ENCODE results near the gene STC2. TPM values are rescaled to one million over a fixed set of nuclear protein-coding genes. Genes with fewer than 3 reads are reported as not detected.

The STC2 gene
- polyA plus RNA-seq, 2 of the 4 experiments (the other 2 are of a cell fraction) = 45.2 to 46.1 TPM

GRCh38 chr5:173321886-173322285, 6.3 kb downstream of the STC2 start:
- no peak overlapping the region for H3K27ac ChIP-seq
- H3K4me3 ChIP-seq = no peak overlapping the region
- ChIA-PET CTCF (interaction anchor here (1.3 to 5.5 kb wide), 3 partner anchors 7 to 251 kb away, joined by 6 to 35 read pairs (median 22); partner anchors contain the start of gene STC2), POLR2A (no interaction called here)
- peaks cover 8% of the 10 kb centered on the region; the same call in 2 of the 3 replicates for H3K4me1 ChIP-seq
- no peak for FAIRE-seq
- TF ChIP-seq TFCP2L1 (CRISPR knock-in tag; IDR thresholded peaks at IDR 0.05) = no peak
- no peak for TF ChIP-seq HOXB5 (CRISPR knock-in tag; IDR thresholded peaks at IDR 0.05)
- TF ChIP-seq ESRRA (IDR thresholded peaks at IDR 0.05; ENCODE audit: borderline replicate concordance, low read length) = no peak
- TF ChIP-seq JUN (IDR thresholded peaks at IDR 0.05) = no peak
- TF ChIP-seq, protein P1, sequence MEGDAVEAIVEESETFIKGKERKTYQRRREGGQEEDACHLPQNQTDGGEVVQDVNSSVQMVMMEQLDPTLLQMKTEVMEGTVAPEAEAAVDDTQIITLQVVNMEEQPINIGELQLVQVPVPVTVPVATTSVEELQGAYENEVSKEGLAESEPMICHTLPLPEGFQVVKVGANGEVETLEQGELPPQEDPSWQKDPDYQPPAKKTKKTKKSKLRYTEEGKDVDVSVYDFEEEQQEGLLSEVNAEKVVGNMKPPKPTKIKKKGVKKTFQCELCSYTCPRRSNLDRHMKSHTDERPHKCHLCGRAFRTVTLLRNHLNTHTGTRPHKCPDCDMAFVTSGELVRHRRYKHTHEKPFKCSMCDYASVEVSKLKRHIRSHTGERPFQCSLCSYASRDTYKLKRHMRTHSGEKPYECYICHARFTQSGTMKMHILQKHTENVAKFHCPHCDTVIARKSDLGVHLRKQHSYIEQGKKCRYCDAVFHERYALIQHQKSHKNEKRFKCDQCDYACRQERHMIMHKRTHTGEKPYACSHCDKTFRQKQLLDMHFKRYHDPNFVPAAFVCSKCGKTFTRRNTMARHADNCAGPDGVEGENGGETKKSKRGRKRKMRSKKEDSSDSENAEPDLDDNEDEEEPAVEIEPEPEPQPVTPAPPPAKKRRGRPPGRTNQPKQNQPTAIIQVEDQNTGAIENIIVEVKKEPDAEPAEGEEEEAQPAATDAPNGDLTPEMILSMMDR (IDR thresholded peaks at IDR 0.05) = no peak
- TF ChIP-seq KDM5A (IDR thresholded peaks at IDR 0.05) = no peak
- no peak for TF ChIP-seq FOXS1 (CRISPR knock-in tag; IDR thresholded peaks at IDR 0.05)
- no peak for TF ChIP-seq GATA3 (IDR thresholded peaks at IDR 0.05; ENCODE audit: borderline replicate concordance)
- no peak for TF ChIP-seq SMC3 (IDR thresholded peaks at IDR 0.05)
- TF ChIP-seq POLR2A (IDR thresholded peaks at IDR 0.05; ENCODE audit: low read length) = no peak
- no peak for TF ChIP-seq ZSCAN20 (CRISPR knock-in tag; IDR thresholded peaks at IDR 0.05)
- no peak for TF ChIP-seq NFE2L2 (conservative IDR thresholded peaks at IDR 0.05; ENCODE audit: low read length)
- no peak for TF ChIP-seq KDM1A (IDR thresholded peaks at IDR 0.05; ENCODE audit: low read depth)
- no peak for TF ChIP-seq RCOR1 (IDR thresholded peaks at IDR 0.05; ENCODE audit: low read depth, low read length)
- TF ChIP-seq RARB (CRISPR knock-in tag; IDR thresholded peaks at IDR 0.05) = no peak
- 78% methylated on average over 5 of the region's 5 CpGs for WGBS (ENCODE audit: missing lambda C conversion rate)
- no peaks in the 10 kb centered on the region for H3K9me3 ChIP-seq
- H3K4me2 ChIP-seq = no peak overlapping the region
- no peak for ATAC-seq
- no peak for DNase-seq (ENCODE audit: low read depth in 1 of 2, low spot score in 1 of 2)

DNA sequence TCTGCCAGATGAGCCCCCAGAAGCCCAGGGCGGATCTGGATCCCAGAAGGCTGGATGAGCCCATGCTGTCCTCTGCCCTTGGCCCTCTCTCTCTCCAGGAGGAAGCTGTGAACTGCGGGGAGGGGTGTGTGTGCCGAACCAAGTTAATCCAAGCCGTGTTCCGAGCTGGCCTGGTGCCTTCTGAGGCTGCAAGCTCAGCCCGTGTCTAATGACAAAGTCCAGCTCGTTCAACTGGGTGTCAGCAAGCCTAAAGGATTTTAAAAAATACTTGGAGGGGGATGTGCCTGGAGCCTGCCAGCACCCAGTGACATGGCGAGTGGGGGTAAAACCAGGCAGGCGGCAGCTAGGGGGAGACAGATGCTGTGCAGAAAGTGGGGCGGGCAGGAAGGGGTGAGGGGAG, 8.0 kb downstream of the STC2 start:
- Histone ChIP-seq H3K4me3 (no peak overlapping the region), H3K27ac (no peak overlapping the region), H3K9me3 (no peaks in the 10 kb centered on the region), H3K4me2 (no peak overlapping the region), H3K4me1 (no peaks in the 10 kb centered on the region; the same call in 2 of the 3 replicates)
- ChIA-PET CTCF (interaction anchor here (0.6 to 5.5 kb wide), 10 partner anchors 9 to 762 kb away, joined by 3 to 35 read pairs (median 5); partner anchors contain the start of gene STC2), POLR2A (interaction anchor here (0.8 to 1.3 kb wide), 2 partner anchors 8 to 9 kb away, joined by 3 to 4 read pairs; partner anchors contain the start of gene STC2)
- no peak for DNase-seq (ENCODE audit: low read depth in 1 of 2, low spot score in 1 of 2)
- TF ChIP-seq CHD2 (IDR thresholded peaks at IDR 0.05; ENCODE audit: low read length, partially characterized antibody) (no peak), HDAC2 (IDR thresholded peaks at IDR 0.05) (no peak), GATA3 (IDR thresholded peaks at IDR 0.05; ENCODE audit: borderline replicate concordance) (no peak), RAD21 (conservative IDR thresholded peaks at IDR 0.05 in 1 of 2, IDR thresholded peaks at IDR 0.05 in 1 of 2) (no peak), CBX2 (IDR thresholded peaks at IDR 0.05; ENCODE audit: borderline replicate concordance, low read depth) (no peak), TP53 (CRISPR knock-in tag; IDR thresholded peaks at IDR 0.05) (no peak), HOXB13 (CRISPR knock-in tag; IDR thresholded peaks at IDR 0.05; ENCODE audit: low read depth) (no peak), RFX5 (IDR thresholded peaks at IDR 0.05) (no peak), SMC3 (IDR thresholded peaks at IDR 0.05) (no peak), PHF8 (IDR thresholded peaks at IDR 0.05; ENCODE audit: borderline replicate concordance, low read depth) (no peak)
- TF ChIP-seq, protein P2, sequence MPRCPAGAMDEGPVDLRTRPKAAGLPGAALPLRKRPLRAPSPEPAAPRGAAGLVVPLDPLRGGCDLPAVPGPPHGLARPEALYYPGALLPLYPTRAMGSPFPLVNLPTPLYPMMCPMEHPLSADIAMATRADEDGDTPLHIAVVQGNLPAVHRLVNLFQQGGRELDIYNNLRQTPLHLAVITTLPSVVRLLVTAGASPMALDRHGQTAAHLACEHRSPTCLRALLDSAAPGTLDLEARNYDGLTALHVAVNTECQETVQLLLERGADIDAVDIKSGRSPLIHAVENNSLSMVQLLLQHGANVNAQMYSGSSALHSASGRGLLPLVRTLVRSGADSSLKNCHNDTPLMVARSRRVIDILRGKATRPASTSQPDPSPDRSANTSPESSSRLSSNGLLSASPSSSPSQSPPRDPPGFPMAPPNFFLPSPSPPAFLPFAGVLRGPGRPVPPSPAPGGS (IDR thresholded peaks at IDR 0.05) = no peak
- WGBS (ENCODE audit: missing lambda C conversion rate) = 87% methylated on average over 10 of the region's 10 CpGs
- no peak for FAIRE-seq
- no peak for ATAC-seq

Measured in A549 (cell line).